Fibroblast of the conjunctiva (primary cell): Measurements from ENCODE around the gene TP53INP2.
"Not testable (repeated sequence)": the region's sequence is repeated elsewhere in the genome, so short reads cannot be mapped to it uniquely, and the experiment has no call there.

Source experiments
- DNase-seq: peaks from one replicate; pipeline ENCODE4 v3.0.0-alpha.2; 2010; ENCODE audit warnings: low read depth

The TP53INP2 gene, protein sequence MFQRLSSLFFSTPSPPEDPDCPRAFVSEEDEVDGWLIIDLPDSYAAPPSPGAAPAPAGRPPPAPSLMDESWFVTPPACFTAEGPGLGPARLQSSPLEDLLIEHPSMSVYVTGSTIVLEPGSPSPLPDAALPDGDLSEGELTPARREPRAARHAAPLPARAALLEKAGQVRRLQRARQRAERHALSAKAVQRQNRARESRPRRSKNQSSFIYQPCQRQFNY

DNA sequence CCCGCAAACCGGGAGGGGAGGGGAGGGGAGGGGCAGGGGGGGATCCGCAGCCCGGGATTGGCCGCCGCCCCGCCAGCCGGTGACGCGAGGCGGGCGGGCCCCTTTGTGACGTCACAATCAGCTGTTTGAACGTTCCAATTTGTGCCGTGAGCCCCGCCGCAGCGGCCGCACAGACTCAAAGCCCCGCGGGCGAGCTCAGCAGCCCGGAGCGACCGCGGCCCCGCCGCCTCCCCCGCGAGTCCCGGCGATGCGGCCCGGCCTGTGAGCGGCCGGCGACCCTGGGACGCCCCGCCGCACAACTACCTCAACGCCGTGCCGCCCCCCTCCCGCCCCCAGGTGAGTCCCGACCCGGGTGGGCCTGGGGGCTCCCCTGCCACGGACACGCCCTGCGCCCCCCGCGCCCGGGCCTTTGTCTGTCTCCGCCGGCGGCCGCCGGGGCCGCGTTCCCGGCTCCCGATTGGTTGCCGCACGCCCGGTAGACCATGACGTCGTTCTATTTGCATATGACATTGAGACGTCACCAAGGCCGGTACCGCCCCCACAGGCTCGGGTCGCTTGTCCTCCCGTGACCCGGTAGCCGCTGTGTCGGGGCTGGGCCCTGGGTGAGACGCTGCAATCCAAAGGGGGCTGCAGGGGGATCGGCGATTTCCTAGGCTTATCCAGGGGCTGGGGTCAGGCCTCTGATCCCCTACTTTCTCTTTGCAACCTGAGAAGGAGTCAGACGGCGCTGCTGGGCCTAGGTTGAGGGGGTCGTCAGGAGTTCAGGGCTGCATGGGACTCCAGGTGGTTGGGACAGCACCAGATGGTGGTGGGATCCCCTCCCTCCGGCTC lies at the start of gene TP53INP2:
TSS of gene TP53INP2 (plus strand) at position 168 of the 831 bp plus-strand sequence. CDS start 4,396 bp downstream, outside the sequence.
- DNase-seq: peak; percentile 71

DNA sequence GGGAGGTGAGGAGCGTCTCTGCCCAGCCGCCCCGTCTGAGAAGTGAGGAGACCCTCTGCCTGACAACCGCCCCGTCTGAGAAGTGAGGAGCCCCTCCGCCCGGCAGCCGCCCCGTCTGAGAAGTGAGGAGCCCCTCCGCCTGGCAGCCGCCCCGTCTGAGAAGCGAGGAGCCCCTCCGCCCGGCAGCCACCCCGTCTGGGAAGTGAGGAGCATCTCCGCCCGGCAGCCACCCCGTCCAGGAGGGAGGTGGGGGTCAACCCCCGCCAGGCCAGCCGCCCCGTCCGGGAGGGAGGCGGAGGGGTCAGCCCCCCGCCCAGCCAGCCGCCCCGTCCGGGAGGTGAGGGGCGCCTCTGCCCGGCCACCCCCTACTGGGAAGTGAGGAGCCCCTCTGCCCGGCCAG lies 45.5 kb upstream of the TP53INP2 start:
- not testable (repeated sequence) for DNase-seq

DNA sequence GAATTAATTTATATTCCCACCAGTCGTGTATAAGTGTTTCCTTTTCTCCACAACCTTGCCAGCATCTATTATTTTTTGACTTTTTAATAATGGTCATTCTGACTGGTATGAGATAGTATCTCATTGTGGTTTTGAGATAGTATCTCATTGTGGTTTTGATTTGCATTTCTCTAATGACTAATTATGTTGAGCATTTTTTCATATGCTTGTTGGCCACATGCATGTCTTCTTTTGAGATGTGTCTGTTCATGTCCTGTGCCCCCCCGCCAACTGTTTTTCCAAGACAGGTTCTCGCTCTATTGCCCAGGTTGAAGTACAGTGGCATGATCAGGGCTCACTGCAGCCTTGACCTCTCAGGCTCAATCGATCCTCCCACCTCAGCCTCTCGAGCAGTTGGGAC lies 42.3 kb upstream of the TP53INP2 start:
- not testable (repeated sequence) for DNase-seq

GRCh38 chr20:34663213-34663943 lies 40.8 kb upstream of the TP53INP2 start:
- DNase-seq: no peak

DNA sequence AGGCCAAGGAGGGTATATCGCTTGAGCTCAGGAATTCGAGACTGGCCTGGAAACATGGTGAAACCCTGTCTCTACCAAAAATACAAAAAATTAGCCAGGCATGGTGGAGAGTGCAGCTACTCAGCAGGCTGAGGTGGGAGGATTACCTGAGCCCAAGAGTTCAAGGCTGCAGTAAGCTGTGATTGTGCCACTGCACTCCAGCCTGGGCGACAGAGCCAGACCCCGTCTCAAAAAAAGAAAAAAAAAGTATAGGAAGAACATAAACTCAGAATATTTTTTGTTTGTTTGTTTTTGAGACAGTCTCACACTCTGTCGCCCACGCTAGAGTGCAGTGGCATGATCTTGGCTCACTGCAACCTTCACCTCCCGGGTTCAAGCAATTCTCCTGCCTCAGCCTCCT lies 39.4 kb upstream of the TP53INP2 start:
- DNase-seq: not testable (repeated sequence)

GRCh38 chr20:34669094-34669493 lies 35.0 kb upstream of the TP53INP2 start:
- no peak for DNase-seq

GRCh38 chr20:34673412-34673811 lies 30.7 kb upstream of the TP53INP2 start:
- no peak for DNase-seq

- DNase-seq: no peak
Observed at GRCh38 chr20:34675561-34675960, 28.6 kb upstream of the TP53INP2 start.

DNA sequence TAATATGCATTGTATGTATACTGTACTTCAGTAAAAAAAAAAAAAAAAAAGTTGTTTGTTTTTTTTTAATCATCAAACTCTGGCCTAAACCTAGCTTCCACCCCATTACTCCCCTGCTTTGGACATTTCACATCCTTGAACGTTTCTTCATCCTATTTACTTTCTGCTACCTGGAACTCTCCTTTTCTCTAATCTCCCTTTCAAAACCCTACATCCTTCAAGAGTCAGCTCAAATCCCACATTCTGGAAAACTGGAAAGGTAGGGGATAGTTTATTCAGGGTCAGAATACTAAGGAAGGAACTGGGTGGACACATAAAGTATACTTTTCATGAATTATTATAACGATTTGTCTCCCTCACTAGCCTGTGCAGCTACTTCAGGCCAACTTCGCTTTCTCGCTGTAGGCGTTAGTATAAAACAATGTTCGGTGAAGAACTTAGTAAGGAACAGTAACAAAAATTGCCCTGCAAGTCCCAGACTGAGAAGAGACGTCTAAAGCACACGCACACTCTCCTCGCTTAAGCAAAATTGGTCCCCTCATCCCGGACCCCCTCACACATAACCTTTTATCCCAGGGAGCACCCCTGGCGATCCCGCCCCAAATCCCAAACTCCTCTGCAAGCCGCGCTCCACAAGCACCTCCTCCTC lies 28.0 kb upstream of the TP53INP2 start:
- no peak for DNase-seq

GRCh38 chr20:34676642-34677373 lies 27.3 kb upstream of the TP53INP2 start, which contains the start of gene PIGU:
Gene PIGU (minus strand): TSS chr20:34677092. CDS start chr20:34677085, 7 bp downstream.
- DNase-seq: peak; percentile 80

GRCh38 chr20:34680586-34681175 lies 23.5 kb upstream of the TP53INP2 start:
- DNase-seq: no peak

- no peak for DNase-seq
Observed at GRCh38 chr20:34683667-34684066, 20.5 kb upstream of the TP53INP2 start.

- DNase-seq: no peak
Observed at GRCh38 chr20:34689486-34689885, 14.7 kb upstream of the TP53INP2 start.

GRCh38 chr20:34691838-34692237 lies 12.3 kb upstream of the TP53INP2 start:
- no peak for DNase-seq

DNA sequence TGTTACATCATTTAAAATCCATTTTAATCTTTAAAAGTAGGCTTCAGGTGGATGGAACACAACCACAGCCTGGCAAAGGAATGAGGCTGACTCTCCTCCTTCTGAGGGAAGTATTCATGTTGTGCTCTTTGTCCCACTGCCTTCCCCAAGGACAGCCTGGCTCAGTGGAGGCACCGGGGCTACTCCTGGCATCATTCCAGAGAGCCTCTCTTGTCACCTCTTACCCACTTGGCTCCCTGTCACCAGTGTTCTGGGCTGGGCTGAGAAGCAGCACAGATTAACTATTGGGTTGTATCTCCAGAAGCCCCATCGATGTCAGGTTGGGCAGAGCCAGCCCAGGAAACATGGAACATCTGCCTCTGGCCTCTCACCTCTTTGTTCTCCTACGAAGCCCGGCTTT lies 10.7 kb upstream of the TP53INP2 start:
- no peak for DNase-seq

GRCh38 chr20:34701405-34702085 lies 2.6 kb upstream of the TP53INP2 start:
- DNase-seq: no peak

DNA sequence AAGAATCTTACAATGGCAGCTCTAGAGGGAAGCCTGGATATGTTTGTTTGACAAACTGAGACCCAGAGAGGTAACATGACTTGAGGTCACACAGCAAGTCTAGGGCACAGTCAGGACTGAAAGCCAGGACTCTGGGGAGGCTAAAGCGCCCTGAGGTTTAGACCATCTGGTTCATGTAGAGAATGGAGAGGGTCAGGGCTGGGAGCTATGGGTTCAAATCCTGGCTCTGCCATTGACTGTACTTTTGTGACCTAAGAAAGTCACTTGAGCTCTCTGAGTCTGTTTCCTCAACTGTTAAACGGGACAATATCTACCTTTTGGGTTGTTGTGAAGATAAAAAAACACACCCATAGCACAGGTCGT lies 1.1 kb upstream of the TP53INP2 start:
- DNase-seq: no peak

- DNase-seq: no peak
Observed at GRCh38 chr20:34703424-34704176, 544 bp upstream of the TP53INP2 start.

DNA sequence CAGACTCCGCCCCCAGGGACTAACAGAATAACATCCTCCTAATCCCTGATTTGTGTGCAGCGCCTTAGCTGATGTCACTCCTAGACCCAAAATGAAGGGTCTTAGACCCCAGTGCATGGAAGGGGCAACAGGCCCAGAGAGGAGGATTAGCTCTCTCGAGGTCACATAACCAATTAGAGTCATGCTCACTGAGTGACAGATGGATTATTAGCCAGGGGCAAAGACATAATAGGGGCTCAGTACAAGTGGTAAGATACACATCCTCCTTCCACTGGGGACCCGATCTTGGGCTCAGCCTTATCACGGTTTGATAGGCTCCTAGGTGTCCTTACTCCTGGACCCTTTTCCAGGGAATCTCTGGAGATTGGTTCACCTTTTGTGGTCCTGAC lies 858 bp downstream of the TP53INP2 start:
- DNase-seq: no peak
